A673 (cell line): ENCODE data around the gene MMP24.

Source experiments
- CTCF ChIP-seq: fragments of 300-800, 200-600 bp; sonication (generic); conservative IDR thresholded peaks from 2 replicates; pipeline ENCODE4 v1.5.1; 2017; ENCODE audit warnings: low read depth, mild to moderate bottlenecking, antibody characterized with exemption, low read length, moderate library complexity, mixed read lengths
- EZH2 ChIP-seq: fragments of 200-600 bp; sonication (generic); IDR thresholded peaks from 2 replicates; pipeline ENCODE4 v1.6.1; 2017; ENCODE audit warnings: borderline replicate concordance, low read depth, mild to moderate bottlenecking, mixed read lengths, antibody characterized with exemption, low read length; ENCODE audit not compliant: poor library complexity, severe bottlenecking

DNA sequence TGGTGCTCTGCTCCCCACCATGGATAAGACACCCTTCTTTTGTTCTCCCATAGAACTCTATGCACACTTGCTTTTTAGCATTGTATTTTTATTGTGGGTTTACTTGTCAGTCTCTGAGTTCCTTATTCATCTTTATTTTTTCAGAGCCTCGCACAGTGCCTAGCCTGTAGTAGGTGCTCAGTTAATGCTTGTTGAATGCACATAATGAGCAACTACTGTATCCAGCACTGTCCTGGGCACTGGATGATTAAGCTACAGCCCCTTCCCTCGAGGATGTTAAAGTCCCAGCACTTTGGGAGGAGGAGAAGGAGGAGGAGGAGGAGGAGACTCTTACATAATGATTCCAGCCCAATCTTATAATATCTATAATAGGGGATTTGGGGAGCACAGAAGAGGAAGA is 16.8 kb downstream of the MMP24 start:
- no peak for TF ChIP-seq CTCF
- TF ChIP-seq EZH2 = no peak
